Mucosa of stomach (tissue), 1 donor: ENCODE results near the gene FBXL13.
"Not testable (repeated sequence)": the region's sequence is repeated elsewhere in the genome, so short reads cannot be mapped to it uniquely, and the experiment has no call there.

Source experiments
- H3K27me3 ChIP-seq: one replicate; pipeline ENCODE4 v1.7.0; 2013; ENCODE audit warnings: mild to moderate bottlenecking, low read length; ENCODE audit not compliant: control insufficient read depth, insufficient read depth
- H3K36me3 ChIP-seq: one replicate; pipeline ENCODE4 v1.7.0; 2013; ENCODE audit warnings: low read length; ENCODE audit not compliant: control insufficient read depth, insufficient read depth
- H3K4me1 ChIP-seq: one replicate; pipeline ENCODE4 v1.7.0; 2013; ENCODE audit warnings: mild to moderate bottlenecking, low read length; ENCODE audit not compliant: control insufficient read depth, insufficient read depth
- H3K4me3 ChIP-seq: one replicate; pipeline ENCODE4 v1.7.0; 2013; ENCODE audit warnings: low read length
- H3K9ac ChIP-seq: one replicate; pipeline ENCODE4 v1.7.0; 2013; ENCODE audit warnings: mild to moderate bottlenecking, low read length, moderate library complexity
- H3K9me3 ChIP-seq: one replicate; pipeline ENCODE4 v1.7.0; 2013; ENCODE audit warnings: mild to moderate bottlenecking, low read length, moderate library complexity; ENCODE audit not compliant: control insufficient read depth
- donor health status: Pancreatic carcinoma.

Gene FBXL13

DNA sequence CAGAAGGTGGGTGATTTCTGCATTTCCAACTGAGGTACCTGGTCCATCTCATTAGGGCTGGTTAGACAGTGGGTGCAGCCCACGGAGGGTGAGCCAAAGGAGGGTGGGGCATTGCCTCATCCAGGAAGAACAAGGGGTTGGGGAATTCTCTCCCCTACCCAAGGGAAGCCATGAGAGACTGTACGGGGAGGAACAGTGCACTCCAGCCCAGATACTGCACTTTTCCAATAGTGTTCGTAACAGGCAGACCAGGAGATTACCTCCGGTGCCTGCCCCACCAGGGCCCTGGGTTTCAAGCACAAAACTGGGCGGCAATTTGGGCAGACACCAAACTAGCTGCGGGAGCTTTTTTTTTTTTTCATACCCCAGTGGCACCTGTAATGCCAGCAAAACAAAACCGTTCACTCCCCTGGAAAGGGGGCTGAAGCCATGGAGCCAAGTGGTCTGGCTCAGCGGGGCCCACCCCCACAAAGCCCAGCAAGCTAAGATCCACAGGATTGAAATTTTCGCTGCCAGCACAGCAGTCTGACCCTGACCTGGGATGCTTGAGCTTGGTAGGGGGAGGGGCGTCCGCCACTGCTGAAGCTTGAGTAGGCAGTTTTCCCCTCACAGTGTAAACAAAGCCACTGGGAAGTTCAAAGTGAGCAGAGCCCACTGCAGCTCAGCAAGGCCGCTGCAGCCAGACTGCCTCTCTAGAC, 31.6 kb upstream of the FBXL13 start:
- H3K36me3 ChIP-seq, result no peaks in the 10 kb centered on the region

DNA sequence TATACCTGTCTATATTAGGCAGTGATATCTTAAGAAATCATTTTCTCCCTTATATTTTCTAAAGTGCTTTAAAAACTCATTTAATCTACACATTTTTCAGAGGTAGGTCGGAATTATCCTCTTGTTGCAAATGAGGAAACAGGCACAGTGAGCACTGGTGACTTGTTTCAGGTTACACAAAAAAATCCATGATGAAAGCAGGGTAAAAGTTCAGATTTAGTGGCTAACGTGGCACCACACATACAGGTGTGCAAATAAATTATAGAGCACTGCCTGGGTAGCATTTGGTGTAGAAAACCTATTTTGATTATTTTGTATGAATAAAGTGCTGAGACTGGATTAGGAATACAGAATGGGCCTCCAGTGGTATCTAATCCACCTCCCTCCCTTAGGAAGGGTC, 26.9 kb upstream of the FBXL13 start:
- no peaks in the 10 kb centered on the region for H3K36me3 ChIP-seq
- H3K4me1 ChIP-seq, result no peaks in the 10 kb centered on the region
- H3K9ac ChIP-seq, result no peak overlapping the region
- no peaks in the 10 kb centered on the region for H3K9me3 ChIP-seq
- no peak overlapping the region for H3K4me3 ChIP-seq
- no peaks in the 10 kb centered on the region for H3K27me3 ChIP-seq

More for the DNA sequence above, 31.6 kb upstream of the FBXL13 start:
- Histone ChIP-seq H3K9me3 (no peaks in the 10 kb centered on the region), H3K4me3 (no peak overlapping the region), H3K27me3 (no peaks in the 10 kb centered on the region), H3K9ac (no peak overlapping the region), H3K4me1 (no peaks in the 10 kb centered on the region)

GRCh38 chr7:103100348-103100747, 25.8 kb upstream of the FBXL13 start:
- Histone ChIP-seq H3K4me3 (no peak overlapping the region), H3K36me3 (no peaks in the 10 kb centered on the region), H3K4me1 (no peaks in the 10 kb centered on the region)

GRCh38 chr7:103097041-103097440, 22.4 kb upstream of the FBXL13 start:
- H3K36me3 ChIP-seq, result no peaks in the 10 kb centered on the region

More at GRCh38 chr7:103100348-103100747, 25.8 kb upstream of the FBXL13 start:
- no peaks in the 10 kb centered on the region for H3K9me3 ChIP-seq
- no peaks in the 10 kb centered on the region for H3K27me3 ChIP-seq
- no peak overlapping the region for H3K9ac ChIP-seq

DNA sequence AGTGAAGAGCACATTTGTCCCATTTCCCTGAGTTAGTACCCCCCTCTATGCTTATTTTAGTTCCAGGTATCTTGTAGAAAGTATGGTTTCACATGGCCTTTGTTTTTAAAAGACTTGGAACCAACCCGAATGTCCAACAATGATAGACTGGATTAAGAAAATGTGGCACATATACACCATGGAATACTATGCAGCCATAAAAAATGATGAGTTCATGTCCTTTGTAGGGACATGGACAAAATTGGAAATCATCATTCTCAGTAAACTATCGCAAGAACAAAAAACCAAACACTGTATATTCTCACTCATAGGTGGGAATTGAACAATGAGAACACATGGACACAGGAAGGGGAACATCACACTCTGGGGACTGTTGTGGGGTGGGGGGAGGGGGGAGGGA, 21.0 kb upstream of the FBXL13 start:
- not testable (repeated sequence) for H3K4me3 ChIP-seq

More at GRCh38 chr7:103097041-103097440, 22.4 kb upstream of the FBXL13 start:
- H3K9ac ChIP-seq, result no peak overlapping the region
- no peaks in the 10 kb centered on the region for H3K9me3 ChIP-seq
- H3K27me3 ChIP-seq, result no peaks in the 10 kb centered on the region
- no peaks in the 10 kb centered on the region for H3K4me1 ChIP-seq
- no peak overlapping the region for H3K4me3 ChIP-seq

GRCh38 chr7:103094102-103094501, 19.5 kb upstream of the FBXL13 start:
- H3K4me1 ChIP-seq, result no peaks in the 10 kb centered on the region
- H3K4me3 ChIP-seq, result no peak overlapping the region
- H3K27me3 ChIP-seq, result no peaks in the 10 kb centered on the region
- no peaks in the 10 kb centered on the region for H3K9me3 ChIP-seq
- no peaks in the 10 kb centered on the region for H3K36me3 ChIP-seq
- H3K9ac ChIP-seq, result no peak overlapping the region

More for the DNA sequence above, 21.0 kb upstream of the FBXL13 start:
- H3K4me1 ChIP-seq, H3K9me3 ChIP-seq, H3K27me3 ChIP-seq, H3K9ac ChIP-seq, H3K36me3 ChIP-seq: not testable (repeated sequence)

DNA sequence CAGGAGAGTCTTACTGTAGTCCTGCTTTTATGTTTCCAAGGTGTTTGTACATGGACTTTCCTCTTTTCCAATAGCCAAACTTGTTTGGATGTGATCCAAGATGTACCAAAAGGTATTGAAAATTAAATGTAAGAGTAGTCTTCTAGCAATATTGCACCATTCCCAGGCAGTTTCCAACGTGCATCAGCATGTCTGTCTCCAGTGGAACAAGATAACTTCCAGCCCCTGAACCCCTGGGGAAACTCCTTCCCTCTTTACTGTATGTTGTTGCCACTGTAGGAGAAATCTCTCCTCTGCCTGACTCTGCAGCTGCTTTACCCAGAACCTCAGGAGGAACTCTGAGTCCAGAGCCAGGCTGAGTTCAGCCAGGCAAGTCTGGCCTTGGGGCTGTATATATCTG, 18.8 kb upstream of the FBXL13 start:
- Histone ChIP-seq H3K36me3 (no peaks in the 10 kb centered on the region), H3K4me3 (no peak overlapping the region), H3K9me3 (no peaks in the 10 kb centered on the region), H3K4me1 (no peaks in the 10 kb centered on the region), H3K9ac (no peak overlapping the region), H3K27me3 (no peaks in the 10 kb centered on the region)

- not testable (repeated sequence) for H3K4me3 ChIP-seq, H3K27me3 ChIP-seq, H3K4me1 ChIP-seq, H3K9me3 ChIP-seq, H3K36me3 ChIP-seq, H3K9ac ChIP-seq
Observed at GRCh38 chr7:103092321-103092720, 17.7 kb upstream of the FBXL13 start.

GRCh38 chr7:103083210-103083609, 8.6 kb upstream of the FBXL13 start:
- no peaks in the 10 kb centered on the region for H3K27me3 ChIP-seq
- no peaks in the 10 kb centered on the region for H3K9me3 ChIP-seq
- no peaks in the 10 kb centered on the region for H3K4me1 ChIP-seq
- no peaks in the 10 kb centered on the region for H3K36me3 ChIP-seq
- no peak overlapping the region for H3K4me3 ChIP-seq
- H3K9ac ChIP-seq, result no peak overlapping the region

DNA sequence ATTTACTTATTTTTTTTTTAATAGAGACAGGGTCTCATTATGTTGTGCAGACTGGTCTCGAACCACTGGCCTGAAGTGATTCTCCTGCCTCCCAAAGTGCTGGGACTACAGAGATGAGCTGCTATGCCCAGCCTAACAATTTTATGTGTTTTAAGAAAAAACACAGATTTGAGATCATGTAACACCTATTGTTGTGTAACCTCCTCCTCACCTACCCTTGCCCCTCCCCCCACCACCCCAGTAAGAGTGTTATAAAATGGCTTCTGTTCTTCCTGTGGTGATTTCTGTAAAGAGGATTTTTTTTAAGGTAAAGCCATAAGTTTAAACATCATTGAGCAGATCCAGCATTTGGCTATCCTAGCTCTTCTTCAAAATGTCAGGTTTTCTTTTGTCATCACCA, 7.9 kb upstream of the FBXL13 start:
- Histone ChIP-seq H3K9me3 (no peaks in the 10 kb centered on the region), H3K4me3 (no peak overlapping the region), H3K4me1 (no peaks in the 10 kb centered on the region), H3K9ac (no peak overlapping the region), H3K27me3 (no peaks in the 10 kb centered on the region), H3K36me3 (no peaks in the 10 kb centered on the region)

DNA sequence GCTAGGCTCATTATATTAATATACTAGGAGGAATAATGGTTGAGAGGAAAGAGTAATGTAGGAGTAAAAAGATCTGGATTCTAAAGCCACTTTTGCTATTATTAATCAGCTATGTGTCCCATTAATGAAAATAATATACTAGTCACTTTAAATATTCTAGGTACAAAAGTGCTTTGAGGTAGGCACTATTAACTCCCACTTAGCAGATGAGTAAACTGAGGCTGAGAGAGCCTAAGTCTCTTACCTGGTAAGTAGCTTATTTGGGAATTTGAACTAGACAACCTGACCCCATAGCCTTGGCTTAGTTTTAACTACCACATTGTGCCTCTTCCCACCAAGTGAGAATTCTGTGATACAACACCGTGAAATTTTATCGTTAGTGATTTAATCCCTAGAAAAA, 6.3 kb upstream of the FBXL13 start:
- Histone ChIP-seq H3K9ac (no peak overlapping the region), H3K27me3 (no peaks in the 10 kb centered on the region), H3K36me3 (no peaks in the 10 kb centered on the region), H3K4me1 (peaks cover 5% of the 10 kb centered on the region), H3K9me3 (no peaks in the 10 kb centered on the region), H3K4me3 (no peak overlapping the region)

- Histone ChIP-seq H3K27me3 (no peaks in the 10 kb centered on the region), H3K9me3 (no peaks in the 10 kb centered on the region), H3K9ac (no peak overlapping the region), H3K4me1 (peaks cover 5% of the 10 kb centered on the region), H3K36me3 (no peaks in the 10 kb centered on the region), H3K4me3 (no peak overlapping the region)
Observed at GRCh38 chr7:103079836-103080235, 5.2 kb upstream of the FBXL13 start.

DNA sequence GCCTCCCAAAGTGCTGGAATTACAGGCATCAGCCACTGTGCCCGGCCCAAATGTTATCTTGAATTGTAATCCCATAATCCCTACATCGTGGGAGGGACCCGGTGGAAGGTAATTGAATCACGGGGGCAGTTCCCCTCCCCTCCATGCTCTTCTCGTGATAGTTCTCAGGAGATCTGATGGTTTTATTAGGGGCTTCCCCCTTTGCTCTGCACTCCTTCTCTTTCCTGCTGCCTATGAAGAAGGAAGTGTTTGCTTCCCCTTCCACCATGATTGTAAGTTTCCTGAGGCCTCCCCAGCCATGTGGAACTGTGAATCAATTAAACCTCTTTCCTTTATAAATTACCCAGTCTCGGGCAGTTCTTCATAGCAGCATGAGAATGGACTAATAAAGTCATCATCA, 3.6 kb upstream of the FBXL13 start:
- H3K4me3 ChIP-seq, H3K27me3 ChIP-seq, H3K9me3 ChIP-seq, H3K36me3 ChIP-seq, H3K9ac ChIP-seq: not testable (repeated sequence)
- peaks cover 12% of the 10 kb centered on the region for H3K4me1 ChIP-seq
